ENCODE data around the gene LRRC75B. TPM values are rescaled to one million over a fixed set of nuclear protein-coding genes. Genes with fewer than 3 reads are reported as not detected.

The LRRC75B gene
- total and polyA plus RNA-seq, 2 donors from 2014 or later, result 23.4 to 47.6 TPM

DNA sequence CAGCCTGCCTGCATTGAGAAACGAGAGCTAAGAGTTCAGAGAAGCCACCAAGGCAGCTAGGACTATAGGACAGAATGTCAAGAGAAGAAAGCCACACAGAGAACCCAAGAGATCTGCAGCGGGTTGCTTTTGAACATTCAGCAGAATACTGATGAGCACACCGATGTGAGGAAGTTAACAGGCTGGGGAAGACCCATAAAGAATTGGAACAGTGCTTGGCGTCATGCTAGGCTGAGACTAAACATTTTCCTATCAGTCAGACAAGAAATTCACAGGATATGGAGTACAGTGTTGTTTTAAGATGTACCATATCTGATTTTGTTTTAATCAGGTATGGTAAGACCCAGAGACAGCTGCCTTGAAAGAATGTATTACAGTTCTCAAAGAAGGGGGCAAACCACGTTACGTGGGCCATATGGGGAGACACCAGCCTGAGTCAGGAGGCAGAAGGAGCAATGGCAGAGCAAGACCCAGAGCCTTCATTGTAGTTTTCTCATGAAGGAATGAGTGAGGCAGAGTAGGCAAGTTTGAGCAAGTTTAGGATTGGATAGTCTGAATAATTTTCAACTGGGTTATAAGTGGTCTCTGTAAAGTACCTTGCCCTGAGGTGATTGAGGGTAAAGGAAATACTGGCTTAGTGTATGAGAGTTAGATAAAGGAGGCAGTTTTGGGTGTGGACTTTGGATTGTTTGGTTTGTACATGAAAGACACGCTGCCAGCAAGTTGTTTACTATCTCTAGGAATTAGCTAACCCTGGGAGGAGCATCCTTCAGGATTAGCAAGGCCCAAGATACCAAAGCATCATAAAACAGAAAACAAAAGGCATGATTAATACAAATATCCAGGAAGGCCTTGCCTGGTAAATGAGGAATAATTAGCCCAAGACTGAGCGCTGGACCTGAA, 14.3 kb downstream of the LRRC75B start:
- TF ChIP-seq CTCF (IDR thresholded peaks at IDR 0.05; ENCODE audit: borderline replicate concordance, extremely low read depth, insufficient read depth), result no peak
- H3K4me1 ChIP-seq (ENCODE audit: control insufficient read depth in 2 of 3, insufficient read depth in 2 of 3, low read depth in 1 of 3, low read length in 3 of 3), result peaks cover 4 to 10% (median 9%) of the 10 kb centered on the region in 3 donors
- H3K4me3 ChIP-seq (ENCODE audit: low read length in 3 of 3), result no peak overlapping the region
- no peak overlapping the region for H3K27ac ChIP-seq (ENCODE audit: low read depth in 2 of 2, low read length in 2 of 2)
- no peak overlapping the region for H3K9ac ChIP-seq (ENCODE audit: low read length in 3 of 3)
- FAIRE-seq (no peak), DNase-seq (no peak)
- H3K36me3 ChIP-seq (ENCODE audit: control insufficient read depth in 2 of 3, insufficient read depth in 3 of 3, low read length in 3 of 3), result peaks cover 0 to 11% (median 6%) of the 10 kb centered on the region in 3 donors
- no peaks in the 10 kb centered on the region for H3K9me3 ChIP-seq (ENCODE audit: control insufficient read depth in 2 of 3, insufficient read depth in 1 of 3, low read length in 3 of 3)
- H3K27me3 ChIP-seq (ENCODE audit: control insufficient read depth, insufficient read depth, low read length), result no peaks in the 10 kb centered on the region
- intact Hi-C loops (cut with DNase I), result no loop called here

- Histone ChIP-seq H3K27me3 (ENCODE audit: control insufficient read depth, insufficient read depth, low read length) (no peaks in the 10 kb centered on the region), H3K9ac (ENCODE audit: low read length in 3 of 3) (no peak overlapping the region), H3K4me1 (ENCODE audit: control insufficient read depth in 2 of 3, insufficient read depth in 2 of 3, low read depth in 1 of 3, low read length in 3 of 3) (peaks cover 4 to 10% (median 7%) of the 10 kb centered on the region in 3 donors), H3K9me3 (ENCODE audit: control insufficient read depth in 2 of 3, insufficient read depth in 1 of 3, low read length in 3 of 3) (no peaks in the 10 kb centered on the region), H3K4me3 (ENCODE audit: low read length in 3 of 3) (no peak overlapping the region), H3K27ac (ENCODE audit: low read depth in 2 of 2, low read length in 2 of 2) (no peak overlapping the region), H3K36me3 (ENCODE audit: control insufficient read depth in 2 of 3, insufficient read depth in 3 of 3, low read length in 3 of 3) (peaks cover 6 to 27% (median 11%) of the 10 kb centered on the region in 3 donors)
- FAIRE-seq (no peak), DNase-seq (no peak)
- intact Hi-C loops (cut with DNase I), result no loop called here
- TF ChIP-seq CTCF (IDR thresholded peaks at IDR 0.05; ENCODE audit: borderline replicate concordance, extremely low read depth, insufficient read depth), result no peak
Observed at GRCh38 chr22:24576778-24577177, 16.1 kb downstream of the LRRC75B start.

- no peak overlapping the region for H3K27ac ChIP-seq (ENCODE audit: low read depth in 2 of 2, low read length in 2 of 2)
- no peaks in the 10 kb centered on the region for H3K9me3 ChIP-seq (ENCODE audit: control insufficient read depth in 2 of 3, insufficient read depth in 1 of 3, low read length in 3 of 3)
- TF ChIP-seq CTCF (IDR thresholded peaks at IDR 0.05; ENCODE audit: borderline replicate concordance, extremely low read depth, insufficient read depth), result no peak
- FAIRE-seq (no peak), DNase-seq (no peak)
- H3K27me3 ChIP-seq (ENCODE audit: control insufficient read depth, insufficient read depth, low read length), result no peaks in the 10 kb centered on the region
- H3K4me3 ChIP-seq (ENCODE audit: low read length in 3 of 3), result no peak overlapping the region
- H3K9ac ChIP-seq (ENCODE audit: low read length in 3 of 3), result no peak overlapping the region
- H3K4me1 ChIP-seq (ENCODE audit: control insufficient read depth in 2 of 3, insufficient read depth in 2 of 3, low read depth in 1 of 3, low read length in 3 of 3), result peaks cover 0 to 7% (median 6%) of the 10 kb centered on the region in 3 donors
- intact Hi-C loops (cut with DNase I), result no loop called here
- peaks cover 13 to 49% (median 22%) of the 10 kb centered on the region in 3 donors for H3K36me3 ChIP-seq (ENCODE audit: control insufficient read depth in 2 of 3, insufficient read depth in 3 of 3, low read length in 3 of 3)
Observed at GRCh38 chr22:24571266-24571665, 21.6 kb downstream of the LRRC75B start.
